ENCODE data around the gene CACTIN.

The CACTIN gene

DNA sequence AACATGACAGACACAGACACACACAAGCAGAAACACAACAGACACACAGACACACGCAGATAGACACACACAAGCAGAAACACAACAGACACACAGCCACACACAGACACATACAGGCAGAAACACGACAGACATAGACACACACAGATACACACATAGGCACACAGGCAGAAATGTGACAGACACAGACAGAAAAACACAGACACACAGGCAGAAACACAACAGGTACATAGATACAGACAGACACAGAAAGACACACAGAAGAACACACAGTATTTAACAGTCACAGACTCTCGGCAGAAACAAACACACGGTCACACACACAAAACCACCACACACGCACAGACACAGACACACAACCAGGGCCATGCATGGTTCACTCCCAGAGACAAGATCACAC is 20.8 kb downstream of the CACTIN start:
- Mint-ChIP-seq H3K27me3 (no peaks in the 10 kb centered on the region), H3K4me3 (no peak overlapping the region), H3K9me3 (no peaks in the 10 kb centered on the region), H3K36me3 (ENCODE audit: low read depth) (peaks cover 5% of the 10 kb centered on the region), H3K27ac (no peak overlapping the region), H3K4me1 (ENCODE audit: low read depth) (peaks cover 8% of the 10 kb centered on the region)

- Mint-ChIP-seq H3K4me3 (no peak overlapping the region), H3K9me3 (no peaks in the 10 kb centered on the region), H3K36me3 (ENCODE audit: low read depth) (peaks cover under 1% of the 10 kb centered on the region), H3K27ac (no peak overlapping the region), H3K27me3 (no peaks in the 10 kb centered on the region), H3K4me1 (ENCODE audit: low read depth) (peaks cover 8% of the 10 kb centered on the region)
Measured at GRCh38 chr19:3605361-3605760, 21.2 kb downstream of the CACTIN start.

GRCh38 chr19:3604987-3605343 is 21.6 kb downstream of the CACTIN start:
- Mint-ChIP-seq H3K36me3 (ENCODE audit: low read depth) (no peaks in the 10 kb centered on the region), H3K27me3 (no peaks in the 10 kb centered on the region), H3K4me3 (no peak overlapping the region), H3K27ac (no peak overlapping the region), H3K9me3 (no peaks in the 10 kb centered on the region), H3K4me1 (ENCODE audit: low read depth) (peaks cover 8% of the 10 kb centered on the region)

GRCh38 chr19:3604227-3604986 is 22.2 kb downstream of the CACTIN start:
- Mint-ChIP-seq H3K4me1 (ENCODE audit: low read depth) (peaks cover 8% of the 10 kb centered on the region), H3K9me3 (no peaks in the 10 kb centered on the region), H3K36me3 (ENCODE audit: low read depth) (no peaks in the 10 kb centered on the region), H3K27ac (no peak overlapping the region), H3K4me3 (no peak overlapping the region), H3K27me3 (no peaks in the 10 kb centered on the region)

GRCh38 chr19:3603121-3603811 is 23.3 kb downstream of the CACTIN start:
- Mint-ChIP-seq H3K4me1 (ENCODE audit: low read depth) (peaks cover 6% of the 10 kb centered on the region), H3K9me3 (no peaks in the 10 kb centered on the region), H3K4me3 (no peak overlapping the region), H3K27me3 (no peaks in the 10 kb centered on the region), H3K36me3 (ENCODE audit: low read depth) (no peaks in the 10 kb centered on the region), H3K27ac (no peak overlapping the region)

- Mint-ChIP-seq H3K27ac (no peak overlapping the region), H3K9me3 (no peaks in the 10 kb centered on the region), H3K27me3 (no peaks in the 10 kb centered on the region), H3K36me3 (ENCODE audit: low read depth) (no peaks in the 10 kb centered on the region), H3K4me1 (ENCODE audit: low read depth) (no peaks in the 10 kb centered on the region), H3K4me3 (no peak overlapping the region)
Measured at GRCh38 chr19:3601021-3601420, 25.6 kb downstream of the CACTIN start.

- H3K4me1 Mint-ChIP-seq (ENCODE audit: low read depth): no peaks in the 10 kb centered on the region
- no peaks in the 10 kb centered on the region for H3K36me3 Mint-ChIP-seq (ENCODE audit: low read depth)
- H3K9me3 Mint-ChIP-seq: no peaks in the 10 kb centered on the region
- H3K27me3 Mint-ChIP-seq: no peaks in the 10 kb centered on the region
- H3K27ac Mint-ChIP-seq: no peak overlapping the region
- no peak overlapping the region for H3K4me3 Mint-ChIP-seq
Measured at GRCh38 chr19:3599776-3600187, 26.8 kb downstream of the CACTIN start.

DNA sequence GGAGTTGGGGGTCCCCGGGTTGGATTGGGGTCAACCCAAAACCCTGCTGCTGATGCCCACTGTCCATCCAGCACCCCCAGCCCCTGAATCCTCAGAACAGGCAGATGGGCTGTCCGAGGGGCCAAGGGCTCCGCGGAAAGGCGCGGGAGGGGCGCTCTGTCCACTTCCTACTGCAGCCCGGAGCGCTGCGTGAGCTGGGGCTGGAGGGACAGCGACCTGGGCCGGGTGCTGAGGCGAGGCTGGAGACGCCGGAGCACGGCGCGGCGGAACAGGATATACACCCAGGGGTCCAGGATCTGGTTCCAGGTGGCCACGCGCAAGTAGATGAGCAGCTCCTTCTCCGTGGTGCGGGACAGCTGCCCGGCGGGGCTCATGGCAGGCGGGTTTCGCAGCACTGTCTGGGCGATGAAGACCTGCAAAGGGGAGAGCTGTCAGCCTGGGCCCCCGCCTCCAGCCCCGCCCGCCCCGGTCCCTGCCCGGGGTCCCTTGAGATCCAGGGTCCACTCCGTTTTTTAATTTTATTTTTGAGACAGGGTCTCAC is 31.0 kb downstream of the CACTIN start:
- Mint-ChIP-seq H3K27ac (no peak overlapping the region), H3K4me1 (ENCODE audit: low read depth) (no peaks in the 10 kb centered on the region), H3K4me3 (no peak overlapping the region), H3K27me3 (no peaks in the 10 kb centered on the region), H3K36me3 (ENCODE audit: low read depth) (no peaks in the 10 kb centered on the region), H3K9me3 (no peaks in the 10 kb centered on the region)

GRCh38 chr19:3593156-3593555 is 33.4 kb downstream of the CACTIN start:
- no peaks in the 10 kb centered on the region for H3K27me3 Mint-ChIP-seq
- no peak overlapping the region for H3K27ac Mint-ChIP-seq
- no peaks in the 10 kb centered on the region for H3K9me3 Mint-ChIP-seq
- H3K4me3 Mint-ChIP-seq: no peak overlapping the region
- no peaks in the 10 kb centered on the region for H3K4me1 Mint-ChIP-seq (ENCODE audit: low read depth)
- H3K36me3 Mint-ChIP-seq (ENCODE audit: low read depth): no peaks in the 10 kb centered on the region

GRCh38 chr19:3591876-3592613 is 34.5 kb downstream of the CACTIN start:
- Mint-ChIP-seq H3K27ac (no peak overlapping the region), H3K36me3 (ENCODE audit: low read depth) (no peaks in the 10 kb centered on the region), H3K4me1 (ENCODE audit: low read depth) (no peaks in the 10 kb centered on the region), H3K9me3 (no peaks in the 10 kb centered on the region), H3K4me3 (no peak overlapping the region), H3K27me3 (no peaks in the 10 kb centered on the region)

DNA sequence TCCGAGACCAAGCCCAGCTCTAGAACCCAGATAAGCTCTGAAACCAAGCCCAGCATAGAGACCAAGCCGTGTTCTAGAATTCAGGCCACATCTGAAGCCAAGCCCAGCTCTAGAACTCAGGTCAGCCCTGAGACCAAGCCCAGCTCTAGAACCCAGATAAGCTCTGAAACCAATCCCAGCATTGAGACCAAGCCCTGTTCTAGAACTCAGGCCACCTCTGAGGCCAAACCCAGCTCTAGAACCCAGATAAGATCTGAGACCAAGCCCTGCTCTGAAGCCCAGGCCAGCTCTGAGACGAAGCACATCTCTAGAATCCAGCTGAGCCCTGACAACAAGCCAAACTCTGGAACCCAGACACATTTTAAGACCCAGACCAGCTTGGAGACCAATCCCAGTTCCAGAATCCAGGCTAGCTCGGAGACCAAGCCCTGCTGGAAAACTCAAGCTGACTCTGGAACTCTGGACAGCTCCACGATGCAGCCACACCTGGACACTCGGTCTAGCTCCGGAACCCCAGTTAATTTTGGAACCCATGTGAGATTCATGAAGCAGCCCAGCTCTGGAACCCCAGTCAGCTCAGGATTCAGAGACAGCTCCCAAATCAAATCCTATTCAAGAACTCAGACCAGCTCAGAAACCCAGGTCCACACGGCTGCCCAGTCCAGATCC is 35.5 kb downstream of the CACTIN start:
- no peaks in the 10 kb centered on the region for H3K9me3 Mint-ChIP-seq
- no peaks in the 10 kb centered on the region for H3K36me3 Mint-ChIP-seq (ENCODE audit: low read depth)
- no peak overlapping the region for H3K4me3 Mint-ChIP-seq
- H3K27me3 Mint-ChIP-seq: no peaks in the 10 kb centered on the region
- no peak overlapping the region for H3K27ac Mint-ChIP-seq
- no peaks in the 10 kb centered on the region for H3K4me1 Mint-ChIP-seq (ENCODE audit: low read depth)

DNA sequence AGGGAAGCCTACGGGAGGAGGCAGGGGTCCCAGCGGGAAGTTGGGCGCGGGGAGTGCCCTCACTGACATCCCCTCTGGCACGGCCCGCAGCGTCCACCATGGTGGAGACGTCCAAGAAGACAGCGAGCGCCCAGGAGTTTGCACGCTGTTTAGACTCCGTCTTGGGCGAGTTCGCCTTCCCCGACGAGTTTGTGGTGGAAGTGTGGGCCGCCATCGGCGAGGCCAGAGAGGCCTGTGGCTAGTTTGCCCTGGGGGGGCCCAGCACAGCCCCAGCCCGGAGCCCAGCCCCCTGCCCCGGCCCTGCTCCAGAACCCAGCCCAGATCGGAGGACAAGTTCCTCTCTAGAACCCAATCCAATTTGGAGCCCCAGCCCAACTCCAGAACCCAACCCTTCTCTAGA is 36.6 kb downstream of the CACTIN start:
- H3K4me3 Mint-ChIP-seq: no peak overlapping the region
- no peaks in the 10 kb centered on the region for H3K36me3 Mint-ChIP-seq (ENCODE audit: low read depth)
- no peaks in the 10 kb centered on the region for H3K4me1 Mint-ChIP-seq (ENCODE audit: low read depth)
- no peak overlapping the region for H3K27ac Mint-ChIP-seq
- no peaks in the 10 kb centered on the region for H3K27me3 Mint-ChIP-seq
- no peaks in the 10 kb centered on the region for H3K9me3 Mint-ChIP-seq

- no peaks in the 10 kb centered on the region for H3K9me3 Mint-ChIP-seq
- no peak overlapping the region for H3K27ac Mint-ChIP-seq
- no peak overlapping the region for H3K4me3 Mint-ChIP-seq
- H3K4me1 Mint-ChIP-seq (ENCODE audit: low read depth): no peaks in the 10 kb centered on the region
- no peaks in the 10 kb centered on the region for H3K36me3 Mint-ChIP-seq (ENCODE audit: low read depth)
- H3K27me3 Mint-ChIP-seq: no peaks in the 10 kb centered on the region
Measured at GRCh38 chr19:3589439-3589838, 37.2 kb downstream of the CACTIN start.

DNA sequence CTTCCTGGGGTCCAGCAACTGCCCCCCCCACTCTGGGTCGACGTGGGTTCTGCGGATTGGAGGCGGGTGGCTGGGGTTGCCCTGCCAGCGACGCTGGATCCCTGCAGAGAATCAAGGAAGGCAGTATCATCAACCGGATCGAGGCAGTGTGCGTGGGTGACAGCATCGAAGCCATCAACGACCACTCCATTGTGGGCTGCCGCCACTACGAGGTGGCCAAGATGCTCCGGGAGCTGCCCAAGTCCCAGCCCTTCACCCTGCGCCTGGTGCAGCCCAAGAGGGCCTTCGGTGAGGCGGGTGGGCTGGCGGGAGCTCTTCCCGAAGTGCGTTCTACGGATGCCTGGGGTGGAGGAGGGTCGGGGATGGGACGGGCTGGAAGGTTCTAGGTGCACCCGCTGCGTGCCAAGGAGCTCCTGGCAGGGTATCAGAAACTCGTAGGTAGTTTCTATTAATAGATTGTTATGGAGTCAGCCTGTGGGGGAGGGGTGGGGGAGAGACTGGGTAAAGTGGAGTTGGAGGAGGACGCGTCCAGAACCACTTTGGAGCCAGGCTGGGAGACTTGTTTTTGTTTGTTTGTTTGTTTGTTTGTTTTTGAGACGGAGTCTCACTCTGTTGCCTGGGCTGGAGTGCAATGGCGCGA is 39.8 kb downstream of the CACTIN start:
- Mint-ChIP-seq H3K36me3 (ENCODE audit: low read depth) (no peaks in the 10 kb centered on the region), H3K9me3 (no peaks in the 10 kb centered on the region), H3K4me3 (no peak overlapping the region), H3K27me3 (no peaks in the 10 kb centered on the region), H3K4me1 (ENCODE audit: low read depth) (no peaks in the 10 kb centered on the region), H3K27ac (no peak overlapping the region)
